GM23338 (cell line): Measurements from ENCODE around the gene FMNL1.

Experiments
- CREB1 ChIP-seq: fragments of 250-450 bp; sonication (Bioruptor Pico); IDR thresholded peaks from 2 replicates; pipeline ENCODE4 v1.5.0; 2020; ENCODE audit warnings: low read depth, mild to moderate bottlenecking, moderate library complexity
- CTCF ChIP-seq, 2 experiments: fragments of 200-600 bp in 1 of 2; sonication (generic) in 1 of 2; conservative IDR thresholded peaks; 2 replicates each; pipeline versions ENCODE4 v1.5.1 to v1.6.1; 2016 to 2017; ENCODE audit warnings: antibody characterized with exemption in 2 of 2, low read depth in 2 of 2, mild to moderate bottlenecking in 2 of 2, moderate library complexity in 1 of 2
- EZH2 ChIP-seq: fragments of 200-600 bp; sonication (generic); IDR thresholded peaks from one replicate; pipeline ENCODE4 v1.8.0; 2017; ENCODE audit warnings: antibody characterized with exemption, mild to moderate bottlenecking, low read depth; ENCODE audit not compliant: unreplicated experiment
- EZH2phosphoT487 ChIP-seq: fragments of 200-600 bp; sonication (generic); IDR thresholded peaks from one replicate; pipeline ENCODE4 v1.8.1; 2018; ENCODE audit warnings: antibody characterized with exemption; ENCODE audit not compliant: unreplicated experiment
- JUNB ChIP-seq: IDR thresholded peaks from one replicate; pipeline ENCODE4 v1.6.1; 2016; ENCODE audit warnings: antibody characterized with exemption; ENCODE audit not compliant: unreplicated experiment
- NANOG ChIP-seq: IDR thresholded peaks from 2 replicates; pipeline ENCODE4 v1.6.1; 2016; ENCODE audit warnings: antibody characterized with exemption, borderline replicate concordance
- POLR2AphosphoS5 ChIP-seq: IDR thresholded peaks from 2 replicates; pipeline ENCODE4 v1.6.1; 2016; ENCODE audit warnings: antibody characterized with exemption, low read depth
- STAT1 ChIP-seq: IDR thresholded peaks from one replicate; pipeline ENCODE4 v1.6.1; 2016; ENCODE audit warnings: antibody characterized with exemption; ENCODE audit not compliant: unreplicated experiment
- ZNF114 ChIP-seq: fragments of 250-450 bp; sonication (Bioruptor Pico); IDR thresholded peaks from 2 replicates; pipeline ENCODE4 v1.5.0; 2020; ENCODE audit warnings: mild to moderate bottlenecking, moderate library complexity
- TF ChIP-seq, protein P1 (sequence below): IDR thresholded peaks from 2 replicates; pipeline ENCODE4 v1.6.1; 2016; ENCODE audit warnings: antibody characterized with exemption
- TF ChIP-seq, protein P2 (sequence below): IDR thresholded peaks from one replicate; pipeline ENCODE4 v1.6.1; 2018; ENCODE audit warnings: antibody characterized with exemption; ENCODE audit not compliant: unreplicated experiment
- TF ChIP-seq, protein P3 (sequence below): fragments of 250-450 bp; sonication (Bioruptor Pico); IDR thresholded peaks from 2 replicates; pipeline ENCODE4 v1.5.0; 2020; ENCODE audit warnings: mild to moderate bottlenecking, moderate library complexity

GRCh38 chr17:45296833-45297124 is 75.1 kb downstream of the FMNL1 start:
- TF ChIP-seq CTCF (conservative IDR thresholded peaks at IDR 0.05; ENCODE audit: low read depth in 2 of 2): no peak
- no peak for TF ChIP-seq EZH2
- TF ChIP-seq ZNF114 (CRISPR knock-in tag): no peak
- no peak for TF ChIP-seq JUNB
- TF ChIP-seq POLR2AphosphoS5: no peak
- TF ChIP-seq, protein P1, sequence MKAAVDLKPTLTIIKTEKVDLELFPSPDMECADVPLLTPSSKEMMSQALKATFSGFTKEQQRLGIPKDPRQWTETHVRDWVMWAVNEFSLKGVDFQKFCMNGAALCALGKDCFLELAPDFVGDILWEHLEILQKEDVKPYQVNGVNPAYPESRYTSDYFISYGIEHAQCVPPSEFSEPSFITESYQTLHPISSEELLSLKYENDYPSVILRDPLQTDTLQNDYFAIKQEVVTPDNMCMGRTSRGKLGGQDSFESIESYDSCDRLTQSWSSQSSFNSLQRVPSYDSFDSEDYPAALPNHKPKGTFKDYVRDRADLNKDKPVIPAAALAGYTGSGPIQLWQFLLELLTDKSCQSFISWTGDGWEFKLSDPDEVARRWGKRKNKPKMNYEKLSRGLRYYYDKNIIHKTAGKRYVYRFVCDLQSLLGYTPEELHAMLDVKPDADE: no peak
- TF ChIP-seq EZH2phosphoT487: no peak
- TF ChIP-seq CREB1 (CRISPR knock-in tag): no peak
- TF ChIP-seq, protein P2, sequence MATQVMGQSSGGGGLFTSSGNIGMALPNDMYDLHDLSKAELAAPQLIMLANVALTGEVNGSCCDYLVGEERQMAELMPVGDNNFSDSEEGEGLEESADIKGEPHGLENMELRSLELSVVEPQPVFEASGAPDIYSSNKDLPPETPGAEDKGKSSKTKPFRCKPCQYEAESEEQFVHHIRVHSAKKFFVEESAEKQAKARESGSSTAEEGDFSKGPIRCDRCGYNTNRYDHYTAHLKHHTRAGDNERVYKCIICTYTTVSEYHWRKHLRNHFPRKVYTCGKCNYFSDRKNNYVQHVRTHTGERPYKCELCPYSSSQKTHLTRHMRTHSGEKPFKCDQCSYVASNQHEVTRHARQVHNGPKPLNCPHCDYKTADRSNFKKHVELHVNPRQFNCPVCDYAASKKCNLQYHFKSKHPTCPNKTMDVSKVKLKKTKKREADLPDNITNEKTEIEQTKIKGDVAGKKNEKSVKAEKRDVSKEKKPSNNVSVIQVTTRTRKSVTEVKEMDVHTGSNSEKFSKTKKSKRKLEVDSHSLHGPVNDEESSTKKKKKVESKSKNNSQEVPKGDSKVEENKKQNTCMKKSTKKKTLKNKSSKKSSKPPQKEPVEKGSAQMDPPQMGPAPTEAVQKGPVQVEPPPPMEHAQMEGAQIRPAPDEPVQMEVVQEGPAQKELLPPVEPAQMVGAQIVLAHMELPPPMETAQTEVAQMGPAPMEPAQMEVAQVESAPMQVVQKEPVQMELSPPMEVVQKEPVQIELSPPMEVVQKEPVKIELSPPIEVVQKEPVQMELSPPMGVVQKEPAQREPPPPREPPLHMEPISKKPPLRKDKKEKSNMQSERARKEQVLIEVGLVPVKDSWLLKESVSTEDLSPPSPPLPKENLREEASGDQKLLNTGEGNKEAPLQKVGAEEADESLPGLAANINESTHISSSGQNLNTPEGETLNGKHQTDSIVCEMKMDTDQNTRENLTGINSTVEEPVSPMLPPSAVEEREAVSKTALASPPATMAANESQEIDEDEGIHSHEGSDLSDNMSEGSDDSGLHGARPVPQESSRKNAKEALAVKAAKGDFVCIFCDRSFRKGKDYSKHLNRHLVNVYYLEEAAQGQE: no peak
- TF ChIP-seq NANOG: no peak
- TF ChIP-seq STAT1: no peak
- TF ChIP-seq, protein P3, sequence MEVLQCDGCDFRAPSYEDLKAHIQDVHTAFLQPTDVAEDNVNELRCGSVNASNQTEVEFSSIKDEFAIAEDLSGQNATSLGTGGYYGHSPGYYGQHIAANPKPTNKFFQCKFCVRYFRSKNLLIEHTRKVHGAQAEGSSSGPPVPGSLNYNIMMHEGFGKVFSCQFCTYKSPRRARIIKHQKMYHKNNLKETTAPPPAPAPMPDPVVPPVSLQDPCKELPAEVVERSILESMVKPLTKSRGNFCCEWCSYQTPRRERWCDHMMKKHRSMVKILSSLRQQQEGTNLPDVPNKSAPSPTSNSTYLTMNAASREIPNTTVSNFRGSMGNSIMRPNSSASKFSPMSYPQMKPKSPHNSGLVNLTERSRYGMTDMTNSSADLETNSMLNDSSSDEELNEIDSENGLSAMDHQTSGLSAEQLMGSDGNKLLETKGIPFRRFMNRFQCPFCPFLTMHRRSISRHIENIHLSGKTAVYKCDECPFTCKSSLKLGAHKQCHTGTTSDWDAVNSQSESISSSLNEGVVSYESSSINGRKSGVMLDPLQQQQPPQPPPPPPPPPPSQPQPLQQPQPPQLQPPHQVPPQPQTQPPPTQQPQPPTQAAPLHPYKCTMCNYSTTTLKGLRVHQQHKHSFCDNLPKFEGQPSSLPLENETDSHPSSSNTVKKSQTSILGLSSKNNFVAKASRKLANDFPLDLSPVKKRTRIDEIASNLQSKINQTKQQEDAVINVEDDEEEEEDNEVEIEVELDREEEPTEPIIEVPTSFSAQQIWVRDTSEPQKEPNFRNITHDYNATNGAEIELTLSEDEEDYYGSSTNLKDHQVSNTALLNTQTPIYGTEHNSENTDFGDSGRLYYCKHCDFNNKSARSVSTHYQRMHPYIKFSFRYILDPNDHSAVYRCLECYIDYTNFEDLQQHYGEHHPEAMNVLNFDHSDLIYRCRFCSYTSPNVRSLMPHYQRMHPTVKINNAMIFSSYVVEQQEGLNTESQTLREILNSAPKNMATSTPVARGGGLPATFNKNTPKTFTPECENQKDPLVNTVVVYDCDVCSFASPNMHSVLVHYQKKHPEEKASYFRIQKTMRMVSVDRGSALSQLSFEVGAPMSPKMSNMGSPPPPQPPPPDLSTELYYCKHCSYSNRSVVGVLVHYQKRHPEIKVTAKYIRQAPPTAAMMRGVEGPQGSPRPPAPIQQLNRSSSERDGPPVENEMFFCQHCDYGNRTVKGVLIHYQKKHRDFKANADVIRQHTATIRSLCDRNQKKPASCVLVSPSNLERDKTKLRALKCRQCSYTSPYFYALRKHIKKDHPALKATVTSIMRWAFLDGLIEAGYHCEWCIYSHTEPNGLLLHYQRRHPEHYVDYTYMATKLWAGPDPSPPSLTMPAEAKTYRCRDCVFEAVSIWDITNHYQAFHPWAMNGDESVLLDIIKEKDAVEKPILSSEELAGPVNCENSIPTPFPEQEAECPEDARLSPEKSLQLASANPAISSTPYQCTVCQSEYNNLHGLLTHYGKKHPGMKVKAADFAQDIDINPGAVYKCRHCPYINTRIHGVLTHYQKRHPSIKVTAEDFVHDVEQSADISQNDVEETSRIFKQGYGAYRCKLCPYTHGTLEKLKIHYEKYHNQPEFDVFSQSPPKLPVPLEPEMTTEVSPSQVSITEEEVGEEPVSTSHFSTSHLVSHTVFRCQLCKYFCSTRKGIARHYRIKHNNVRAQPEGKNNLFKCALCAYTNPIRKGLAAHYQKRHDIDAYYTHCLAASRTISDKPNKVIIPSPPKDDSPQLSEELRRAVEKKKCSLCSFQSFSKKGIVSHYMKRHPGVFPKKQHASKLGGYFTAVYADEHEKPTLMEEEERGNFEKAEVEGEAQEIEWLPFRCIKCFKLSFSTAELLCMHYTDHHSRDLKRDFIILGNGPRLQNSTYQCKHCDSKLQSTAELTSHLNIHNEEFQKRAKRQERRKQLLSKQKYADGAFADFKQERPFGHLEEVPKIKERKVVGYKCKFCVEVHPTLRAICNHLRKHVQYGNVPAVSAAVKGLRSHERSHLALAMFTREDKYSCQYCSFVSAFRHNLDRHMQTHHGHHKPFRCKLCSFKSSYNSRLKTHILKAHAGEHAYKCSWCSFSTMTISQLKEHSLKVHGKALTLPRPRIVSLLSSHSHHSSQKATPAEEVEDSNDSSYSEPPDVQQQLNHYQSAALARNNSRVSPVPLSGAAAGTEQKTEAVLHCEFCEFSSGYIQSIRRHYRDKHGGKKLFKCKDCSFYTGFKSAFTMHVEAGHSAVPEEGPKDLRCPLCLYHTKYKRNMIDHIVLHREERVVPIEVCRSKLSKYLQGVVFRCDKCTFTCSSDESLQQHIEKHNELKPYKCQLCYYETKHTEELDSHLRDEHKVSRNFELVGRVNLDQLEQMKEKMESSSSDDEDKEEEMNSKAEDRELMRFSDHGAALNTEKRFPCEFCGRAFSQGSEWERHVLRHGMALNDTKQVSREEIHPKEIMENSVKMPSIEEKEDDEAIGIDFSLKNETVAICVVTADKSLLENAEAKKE: no peak
